Spinal cord (tissue), 10 donors: ENCODE measurements around the gene TCP1. TPM values are rescaled to one million over a fixed set of nuclear protein-coding genes. Genes with fewer than 3 reads are reported as not detected.
A peak's percentile ranks its signal among the peaks of the same experiment; 100 is the strongest.

Source experiments
- DNase-seq, 6 donors: peaks; one replicate each; pipeline versions ENCODE4 v3.0.0 to v3.0.0-alpha.2; 2013 to 2015; ENCODE audit warnings: low spot score in 6 of 6, low read depth in 4 of 6
- H3K27ac ChIP-seq: one replicate; pipeline ENCODE4 v1.5.1; 2013; ENCODE audit warnings: low read depth, low read length, control low read depth
- H3K27me3 ChIP-seq: one replicate; pipeline ENCODE4 v1.6.1; 2013; ENCODE audit warnings: low read length; ENCODE audit not compliant: control insufficient read depth, insufficient read depth
- H3K36me3 ChIP-seq: one replicate; pipeline ENCODE4 v1.6.1; 2013; ENCODE audit warnings: low read length; ENCODE audit not compliant: control insufficient read depth, insufficient read depth
- H3K4me1 ChIP-seq: one replicate; pipeline ENCODE4 v1.6.1; 2013; ENCODE audit warnings: low read length; ENCODE audit not compliant: control insufficient read depth, insufficient read depth
- H3K4me3 ChIP-seq: one replicate; pipeline ENCODE4 v1.5.1; 2013; ENCODE audit warnings: low read depth, low read length, control low read depth
- H3K9me3 ChIP-seq: one replicate; pipeline ENCODE4 v1.6.1; 2013; ENCODE audit warnings: low read length; ENCODE audit not compliant: control insufficient read depth, insufficient read depth
- WGBS: methylation state at CpG from one replicate; pipeline ENCODE4 v1.1.5; 2013; ENCODE audit warnings: missing lambda C conversion rate; ENCODE audit not compliant: insufficient coverage; 5-methylcytosine and 5-hydroxymethylcytosine counted together
- polyA plus RNA-seq, 2 donors: library from polyadenylated mRNA; unstranded; fragments of 120-200 nt; gene quantifications; one replicate each; pipeline ENCODE4 v1.2.1, GENCODE V29; 2013; ENCODE audit not compliant: insufficient read length in 2 of 2
- total RNA-seq, 2 donors: library from RNA; depleted of rRNA in 1 of 2; stranded (reverse); fragments of 120-200 nt in 1 of 2; fragments of >200 nt in 1 of 2; gene quantifications; one replicate each; pipeline versions ENCODE4 v1.2.3 to v1.2.4, GENCODE V29; 2013 to 2014
- donor health status: healthy.

The TCP1 gene
- total and polyA plus RNA-seq, 4 donors = 184 to 239 (median 205) TPM

GRCh38 chr6:159761873-159762680 lies 27.3 kb downstream of the TCP1 start, which contains the start of gene ACAT2:
ACAT2 (plus strand) TSS chr6:159762045; CDS start chr6:159762088, 43 bp downstream.
- peak within 1 kb of the TSS; percentile 100 for H3K27ac ChIP-seq
- H3K27me3 ChIP-seq = no peaks in the 10 kb centered on the region
- peaks cover 41% of the 10 kb centered on the region for H3K36me3 ChIP-seq
- peak; percentile 82 to 99 (median 94) for DNase-seq
- no peaks in the 10 kb centered on the region for H3K9me3 ChIP-seq
- H3K4me1 ChIP-seq = peaks cover 32% of the 10 kb centered on the region
- under 1% methylated on average over 67 of the region's 76 CpGs for WGBS
- peak within 1 kb of the TSS; percentile 99 for H3K4me3 ChIP-seq

- Histone ChIP-seq H3K27me3 (no peaks in the 10 kb centered on the region), H3K36me3 (peaks cover 40% of the 10 kb centered on the region), H3K4me3 (peak overlapping the region; percentile 51), H3K9me3 (no peaks in the 10 kb centered on the region), H3K27ac (peak overlapping the region; percentile 100), H3K4me1 (peaks cover 32% of the 10 kb centered on the region)
- WGBS = 7% methylated on average over 43 of the region's 45 CpGs
- peak in 1 of 6 donors; percentile 41 for DNase-seq
Measured at GRCh38 chr6:159761129-159761872, 28.1 kb downstream of the TCP1 start.

- H3K9me3 ChIP-seq = no peaks in the 10 kb centered on the region
- no peak overlapping the region for H3K27ac ChIP-seq
- no peak overlapping the region for H3K4me3 ChIP-seq
- H3K36me3 ChIP-seq = peaks cover 39% of the 10 kb centered on the region
- H3K4me1 ChIP-seq = peaks cover 32% of the 10 kb centered on the region
- no peaks in the 10 kb centered on the region for H3K27me3 ChIP-seq
- WGBS = 59% methylated on average over 3 of the region's 3 CpGs
- no peak for DNase-seq
Measured at GRCh38 chr6:159760602-159761057, 28.8 kb downstream of the TCP1 start.

- Histone ChIP-seq H3K9me3 (no peaks in the 10 kb centered on the region), H3K36me3 (peaks cover 38% of the 10 kb centered on the region), H3K27me3 (no peaks in the 10 kb centered on the region), H3K4me1 (peaks cover 29% of the 10 kb centered on the region), H3K27ac (no peak overlapping the region), H3K4me3 (no peak overlapping the region)
- no CpG with 5 or more reads among the region's 2 CpGs for WGBS
- DNase-seq = peak in 1 of 6 donors; percentile 25
Measured at GRCh38 chr6:159759645-159760044, 29.8 kb downstream of the TCP1 start.

- Histone ChIP-seq H3K4me1 (peaks cover 17% of the 10 kb centered on the region), H3K4me3 (no peak overlapping the region), H3K27me3 (no peaks in the 10 kb centered on the region), H3K27ac (no peak overlapping the region), H3K36me3 (peaks cover 30% of the 10 kb centered on the region), H3K9me3 (no peaks in the 10 kb centered on the region)
- no peak for DNase-seq
- 94% methylated on average over 6 of the region's 7 CpGs for WGBS
Measured at GRCh38 chr6:159758031-159759001, 31.1 kb downstream of the TCP1 start.

- WGBS = 95% methylated on average over 3 of the region's 4 CpGs
- Histone ChIP-seq H3K27me3 (no peaks in the 10 kb centered on the region), H3K4me1 (peaks cover 5% of the 10 kb centered on the region), H3K4me3 (no peak overlapping the region), H3K9me3 (no peaks in the 10 kb centered on the region), H3K36me3 (peaks cover 25% of the 10 kb centered on the region), H3K27ac (no peak overlapping the region)
- DNase-seq = no peak
Measured at GRCh38 chr6:159756508-159756907, 32.9 kb downstream of the TCP1 start.

- Histone ChIP-seq H3K27ac (no peak overlapping the region), H3K4me3 (no peak overlapping the region), H3K4me1 (no peaks in the 10 kb centered on the region), H3K36me3 (peaks cover 23% of the 10 kb centered on the region), H3K9me3 (no peaks in the 10 kb centered on the region), H3K27me3 (no peaks in the 10 kb centered on the region)
- 80% methylated on average over 4 of the region's 15 CpGs for WGBS
- peak in 1 of 6 donors; percentile 11 for DNase-seq
Measured at GRCh38 chr6:159754959-159755914, 34.2 kb downstream of the TCP1 start.

- WGBS = 100% methylated on average over 1 of the region's 2 CpGs
- Histone ChIP-seq H3K27ac (no peak overlapping the region), H3K9me3 (no peaks in the 10 kb centered on the region), H3K4me1 (no peaks in the 10 kb centered on the region), H3K36me3 (peaks cover 22% of the 10 kb centered on the region), H3K27me3 (no peaks in the 10 kb centered on the region), H3K4me3 (no peak overlapping the region)
- no peak for DNase-seq
Measured at GRCh38 chr6:159754401-159754800, 35.0 kb downstream of the TCP1 start.
